Thyroid gland (tissue), 4 donors: ENCODE data around the gene CCDC116.

ENCODE experiments used
- CTCF ChIP-seq, 6 experiments: fragments of 200-600 bp in 3 of 6; fragments of 450-650 bp in 3 of 6; sonication (generic) in 3 of 6; IDR thresholded peaks; one replicate each; pipeline ENCODE4 v1.5.1; 2016 to 2019; ENCODE audit warnings: antibody characterized with exemption in 6 of 6, mild to moderate bottlenecking in 2 of 6, inconsistent platforms in 1 of 6, moderate library complexity in 1 of 6
- POLR2A ChIP-seq, 2 donors: fragments of 450-650 bp; IDR thresholded peaks; one replicate each; pipeline ENCODE4 v1.6.1; 2017; ENCODE audit warnings: antibody characterized with exemption in 2 of 2, mild to moderate bottlenecking in 2 of 2, moderate library complexity in 1 of 2

GRCh38 chr22:21635771-21636510 is 3.4 kb downstream of the CCDC116 start:
- no peak for TF ChIP-seq CTCF (IDR thresholded peaks at IDR 0.05)
- TF ChIP-seq POLR2A (IDR thresholded peaks at IDR 0.05) = no peak
